Epithelial cell of proximal tubule (primary cell): ENCODE results near the gene WNT16. TPM values are rescaled to one million over a fixed set of nuclear protein-coding genes. Genes with fewer than 3 reads are reported as not detected.

ENCODE experiments used
- DNase-seq: peaks from one replicate; pipeline ENCODE4 v3.0.0-alpha.2; 2011; ENCODE audit warnings: low read depth
- H3K4me3 ChIP-seq: 2 replicates; pipeline ENCODE4 v1.5.1; 2011; ENCODE audit warnings: low read depth, mild to moderate bottlenecking, low read length
- total RNA-seq: library from RNA; depleted of rRNA; stranded (reverse); fragments of >200 nt; gene quantifications from 2 replicates; pipeline ENCODE4 v1.2.3, GENCODE V29; 2015
- TF ChIP-seq, protein P1 (sequence below): conservative IDR thresholded peaks from 2 replicates; pipeline ENCODE4 v1.5.1; 2012; ENCODE audit warnings: low read depth, mild to moderate bottlenecking, low read length

The WNT16 gene
- total RNA-seq, 1 donor from 2014 or later = not detected

DNA sequence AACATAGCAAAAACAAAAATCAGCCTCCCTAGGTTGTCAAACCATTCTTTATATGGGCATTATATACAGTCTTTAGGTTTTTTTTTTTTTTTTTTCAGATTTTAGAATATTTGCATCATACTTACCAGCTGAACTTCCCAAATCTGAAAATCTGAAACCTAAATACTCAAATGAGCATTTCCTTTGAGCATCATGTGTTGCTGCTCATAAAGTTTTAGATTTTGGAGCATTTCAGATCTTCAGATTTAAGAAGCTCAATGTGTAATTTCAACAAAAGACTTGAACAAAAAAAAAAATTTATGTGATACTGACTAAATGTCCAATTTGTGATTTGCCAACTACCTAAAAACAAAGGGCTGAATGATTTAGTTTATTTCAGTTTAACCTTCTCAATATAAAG is 53.7 kb downstream of the WNT16 start:
- TF ChIP-seq, protein P1, sequence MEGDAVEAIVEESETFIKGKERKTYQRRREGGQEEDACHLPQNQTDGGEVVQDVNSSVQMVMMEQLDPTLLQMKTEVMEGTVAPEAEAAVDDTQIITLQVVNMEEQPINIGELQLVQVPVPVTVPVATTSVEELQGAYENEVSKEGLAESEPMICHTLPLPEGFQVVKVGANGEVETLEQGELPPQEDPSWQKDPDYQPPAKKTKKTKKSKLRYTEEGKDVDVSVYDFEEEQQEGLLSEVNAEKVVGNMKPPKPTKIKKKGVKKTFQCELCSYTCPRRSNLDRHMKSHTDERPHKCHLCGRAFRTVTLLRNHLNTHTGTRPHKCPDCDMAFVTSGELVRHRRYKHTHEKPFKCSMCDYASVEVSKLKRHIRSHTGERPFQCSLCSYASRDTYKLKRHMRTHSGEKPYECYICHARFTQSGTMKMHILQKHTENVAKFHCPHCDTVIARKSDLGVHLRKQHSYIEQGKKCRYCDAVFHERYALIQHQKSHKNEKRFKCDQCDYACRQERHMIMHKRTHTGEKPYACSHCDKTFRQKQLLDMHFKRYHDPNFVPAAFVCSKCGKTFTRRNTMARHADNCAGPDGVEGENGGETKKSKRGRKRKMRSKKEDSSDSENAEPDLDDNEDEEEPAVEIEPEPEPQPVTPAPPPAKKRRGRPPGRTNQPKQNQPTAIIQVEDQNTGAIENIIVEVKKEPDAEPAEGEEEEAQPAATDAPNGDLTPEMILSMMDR = no peak
- DNase-seq = no peak
- no peak overlapping the region for H3K4me3 ChIP-seq

DNA sequence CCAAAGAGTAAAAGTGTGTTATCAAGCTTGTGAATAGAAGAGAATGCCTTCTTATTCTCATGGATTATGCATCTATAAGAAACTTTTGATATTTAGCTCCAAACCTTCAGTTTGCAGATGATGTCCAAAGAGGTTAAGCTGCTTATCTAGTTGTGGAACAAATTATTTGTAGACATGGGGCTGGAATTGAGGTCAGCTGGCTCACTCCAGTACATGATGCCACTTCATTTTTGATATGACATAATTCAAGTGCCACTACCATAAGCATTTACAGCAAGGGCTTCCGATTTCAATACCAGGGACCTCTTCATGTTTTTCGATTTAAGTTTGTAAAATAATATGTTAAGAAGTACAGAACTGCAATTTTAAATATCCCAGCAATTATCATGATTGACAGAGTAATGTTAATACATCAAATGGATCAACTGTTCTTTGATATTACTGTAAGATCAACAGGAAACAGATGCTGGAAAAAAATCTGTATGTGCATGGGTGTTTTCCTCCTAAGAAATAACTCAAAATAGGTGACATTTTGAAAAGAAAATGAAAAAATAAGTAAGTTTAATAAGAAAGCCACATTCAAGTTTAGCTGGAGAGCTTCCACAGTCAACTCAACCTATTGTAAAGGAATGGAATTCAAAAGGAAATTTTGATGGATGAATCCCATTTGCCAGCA is 54.6 kb downstream of the WNT16 start:
- TF ChIP-seq, protein P1 = no peak
- no peak for DNase-seq
- no peak overlapping the region for H3K4me3 ChIP-seq

DNA sequence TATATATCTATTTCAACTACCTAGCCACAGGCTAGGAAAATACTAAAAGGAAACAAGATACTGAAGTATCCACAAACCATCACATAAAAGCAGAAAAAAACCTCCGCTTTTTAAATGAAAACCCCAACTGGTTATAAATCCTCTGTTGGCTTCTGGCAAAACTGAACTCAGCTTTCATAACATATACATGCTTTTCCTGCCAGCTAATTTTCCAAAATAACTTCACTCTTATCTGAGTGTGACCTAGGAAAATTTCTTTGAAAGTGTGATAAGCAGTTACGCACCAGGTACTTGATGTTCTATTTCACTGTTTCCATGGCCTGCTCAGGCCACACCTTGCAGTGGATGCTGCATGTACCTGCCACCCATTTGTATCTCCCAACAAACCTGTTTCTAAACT is 55.5 kb downstream of the WNT16 start:
- TF ChIP-seq, protein P1 = no peak
- no peak for DNase-seq

DNA sequence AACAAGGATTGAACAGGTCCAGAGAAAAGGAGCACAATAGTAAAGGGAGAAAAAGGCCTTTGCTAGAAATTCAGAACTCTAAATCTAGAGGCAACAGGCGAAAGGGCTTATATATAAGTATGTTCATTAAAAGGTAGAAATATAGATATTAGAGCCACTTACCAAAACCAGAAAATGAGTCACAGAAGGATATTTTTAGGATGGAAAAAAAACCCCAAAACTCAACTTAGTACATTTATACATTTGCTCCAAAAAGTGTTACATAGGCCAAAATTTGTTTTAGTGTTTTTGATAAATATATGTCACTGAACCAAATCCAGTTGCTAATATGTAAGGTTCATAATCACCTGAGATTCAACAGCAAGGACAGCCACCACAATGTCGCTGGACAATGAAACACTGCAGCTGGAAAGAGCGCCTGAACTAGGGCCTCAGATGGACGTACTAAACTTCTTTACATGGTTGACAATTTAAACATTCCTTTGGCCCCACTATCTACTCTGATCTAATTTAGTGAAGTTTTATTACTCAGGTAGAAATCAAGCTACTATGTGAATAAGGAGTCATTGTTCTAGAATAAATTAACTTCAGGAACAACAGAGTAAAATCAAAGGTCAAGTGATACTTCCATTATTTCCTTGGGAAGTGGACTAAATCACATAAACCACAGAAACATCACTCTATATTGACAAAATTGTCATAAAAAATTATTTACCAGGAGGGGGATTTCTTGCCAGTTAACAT is 56.4 kb downstream of the WNT16 start:
- DNase-seq = no peak

More for the DNA sequence above, 55.5 kb downstream of the WNT16 start:
- H3K4me3 ChIP-seq = no peak overlapping the region

DNA sequence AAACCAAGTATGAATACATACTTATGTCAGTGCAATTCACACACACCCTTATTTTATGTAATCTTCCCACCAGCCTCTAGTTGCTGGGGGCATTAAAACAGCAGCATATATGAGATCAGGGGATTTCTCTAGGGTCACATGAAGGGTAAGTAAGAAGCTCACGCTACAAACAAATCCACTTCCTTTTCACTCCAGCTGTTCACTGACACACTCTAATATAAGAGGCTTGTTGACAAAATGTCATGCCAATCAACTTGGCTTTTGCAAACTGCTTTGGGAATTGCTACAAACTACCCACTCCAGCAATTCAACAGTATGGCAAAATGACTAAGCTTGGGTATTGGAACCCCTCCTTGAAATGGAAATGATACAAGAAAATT is 57.0 kb downstream of the WNT16 start:
- DNase-seq = no peak
- TF ChIP-seq, protein P1 = no peak
- no peak overlapping the region for H3K4me3 ChIP-seq

More for the DNA sequence above, 56.4 kb downstream of the WNT16 start:
- no peak overlapping the region for H3K4me3 ChIP-seq
- TF ChIP-seq, protein P1 = no peak

DNA sequence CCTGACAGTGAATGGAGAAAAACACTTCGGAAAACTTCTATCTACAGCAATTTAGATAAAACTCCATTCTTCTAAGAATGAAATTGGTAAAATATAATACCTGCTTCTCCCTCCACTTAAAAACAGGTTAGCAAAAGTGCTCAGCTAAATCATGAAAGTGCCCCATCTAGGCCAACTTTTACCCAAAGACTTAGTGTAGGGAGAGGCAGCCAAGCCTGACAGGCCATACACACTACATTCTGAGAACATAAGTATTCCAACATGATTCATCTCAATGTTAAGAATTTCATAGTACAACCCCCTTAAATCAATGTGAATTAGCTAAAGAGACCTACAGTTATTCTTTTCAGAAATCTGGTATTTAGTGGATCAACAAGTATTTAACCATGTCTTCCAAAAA is 60.1 kb downstream of the WNT16 start:
- TF ChIP-seq, protein P1 = no peak

DNA sequence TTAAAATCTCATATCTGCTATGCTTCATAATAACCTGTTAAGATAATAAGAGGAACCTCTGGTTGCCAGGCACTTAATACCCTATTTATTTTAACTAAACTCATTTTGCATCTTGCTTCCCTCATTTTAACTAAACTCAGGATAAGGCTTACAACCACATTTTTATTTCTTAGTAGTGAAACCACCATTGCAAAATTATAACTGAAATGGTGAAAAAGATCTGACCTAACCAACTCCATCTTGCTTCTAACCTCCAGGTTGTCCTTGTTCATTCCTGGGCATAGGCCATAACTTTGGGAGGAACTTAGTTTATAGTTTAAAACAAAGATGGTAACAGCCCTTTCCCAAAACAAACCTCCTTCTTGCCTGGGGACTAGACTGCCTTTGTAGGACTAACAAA is 61.3 kb downstream of the WNT16 start:
- TF ChIP-seq, protein P1 = no peak
- H3K4me3 ChIP-seq = no peak overlapping the region
- DNase-seq = no peak

More for the DNA sequence above, 60.1 kb downstream of the WNT16 start:
- no peak for DNase-seq
- H3K4me3 ChIP-seq = no peak overlapping the region
